KOPT-K1 (cell line): ENCODE measurements around the gene STRIP1.
"Not testable (repeated sequence)": the region's sequence is repeated elsewhere in the genome, so short reads cannot be mapped to it uniquely, and the experiment has no call there.

Experiments used
- H3K27ac ChIP-seq: fragments of 200-600 bp; sonication (generic); 2 replicates; pipeline ENCODE4 v1.5.1; 2016; ENCODE audit warnings: antibody characterized with exemption, mild to moderate bottlenecking, low read depth, low read length; ENCODE audit not compliant: poor library complexity, severe bottlenecking
- H3K36me3 ChIP-seq: fragments of 200-600 bp; sonication (generic); 2 replicates; pipeline ENCODE4 v1.5.1; 2017; ENCODE audit warnings: antibody characterized with exemption, mild to moderate bottlenecking, low read length, moderate library complexity; ENCODE audit not compliant: insufficient read depth
- H3K9me3 ChIP-seq: fragments of 200-600 bp; sonication (generic); 2 replicates; pipeline ENCODE4 v1.5.1; 2017; ENCODE audit warnings: antibody characterized with exemption, low read length, mild to moderate bottlenecking; ENCODE audit not compliant: insufficient read depth, poor library complexity, severe bottlenecking

STRIP1 gene

DNA sequence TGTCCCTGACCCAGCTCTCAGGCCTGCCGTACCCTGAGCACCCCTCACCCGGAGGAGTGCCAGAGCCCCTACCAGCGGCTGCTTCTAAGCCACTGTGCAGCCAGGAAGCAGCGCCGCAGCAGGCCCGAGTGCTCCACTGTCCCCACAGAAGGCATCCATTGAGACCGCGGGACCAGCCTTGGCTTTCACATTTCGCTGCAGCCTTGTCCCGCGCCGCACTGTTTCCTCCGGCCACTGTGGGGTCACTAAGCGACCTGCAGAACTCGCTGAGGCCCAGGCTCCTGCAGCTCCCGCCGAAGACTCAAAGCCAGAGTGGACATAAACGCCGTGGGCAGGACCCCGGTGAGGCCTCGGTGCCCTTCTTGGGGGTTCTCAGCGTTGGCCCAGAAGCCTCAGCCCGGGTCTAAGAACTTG, 33.1 kb downstream of the STRIP1 start:
- H3K9me3 ChIP-seq: no peaks in the 10 kb centered on the region

DNA sequence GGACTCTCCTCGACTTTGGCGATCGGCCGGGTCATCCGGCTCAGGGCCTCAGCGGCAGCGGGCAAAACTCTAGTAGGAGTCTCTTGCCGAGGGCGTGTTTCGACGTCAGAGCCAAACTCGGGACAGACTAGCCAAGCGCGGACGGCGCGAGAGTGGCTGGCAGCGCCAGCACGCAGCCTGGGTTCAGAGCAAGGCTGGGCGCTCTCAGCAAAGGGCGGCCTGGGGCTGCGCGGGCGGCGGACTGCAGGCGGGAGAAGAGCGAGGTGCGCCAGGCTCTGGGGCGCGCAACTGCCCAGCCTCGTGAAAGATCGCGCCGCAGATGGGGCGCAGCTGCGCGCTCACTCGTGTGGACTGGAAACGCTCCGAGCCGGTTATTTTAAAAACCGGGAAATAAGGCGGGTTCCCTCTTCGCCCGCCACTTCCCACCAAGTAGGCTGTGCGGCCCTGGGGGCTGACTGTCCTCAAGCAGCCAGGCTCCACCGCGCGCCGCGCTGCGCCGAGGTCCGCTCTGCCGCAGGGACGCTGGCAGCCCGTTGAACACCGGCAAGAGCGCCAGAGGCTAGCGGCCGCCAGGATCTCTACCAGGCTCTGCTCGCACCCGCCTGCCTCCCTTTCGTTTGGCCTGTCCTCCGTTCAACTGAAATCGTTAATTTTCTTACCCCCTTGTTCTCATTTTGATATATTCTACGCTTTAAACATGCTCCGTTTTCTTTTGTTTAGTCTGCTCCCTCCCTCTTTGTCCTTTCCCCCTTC, 33.6 kb downstream of the STRIP1 start:
- no peak overlapping the region for H3K27ac ChIP-seq
- peaks cover 1% of the 10 kb centered on the region; the same call in 1 of the 2 replicates for H3K36me3 ChIP-seq
- H3K9me3 ChIP-seq: no peaks in the 10 kb centered on the region

More for the DNA sequence above, 33.1 kb downstream of the STRIP1 start:
- Histone ChIP-seq H3K36me3 (peaks cover 7% of the 10 kb centered on the region; the same call in 1 of the 2 replicates), H3K27ac (no peak overlapping the region)

DNA sequence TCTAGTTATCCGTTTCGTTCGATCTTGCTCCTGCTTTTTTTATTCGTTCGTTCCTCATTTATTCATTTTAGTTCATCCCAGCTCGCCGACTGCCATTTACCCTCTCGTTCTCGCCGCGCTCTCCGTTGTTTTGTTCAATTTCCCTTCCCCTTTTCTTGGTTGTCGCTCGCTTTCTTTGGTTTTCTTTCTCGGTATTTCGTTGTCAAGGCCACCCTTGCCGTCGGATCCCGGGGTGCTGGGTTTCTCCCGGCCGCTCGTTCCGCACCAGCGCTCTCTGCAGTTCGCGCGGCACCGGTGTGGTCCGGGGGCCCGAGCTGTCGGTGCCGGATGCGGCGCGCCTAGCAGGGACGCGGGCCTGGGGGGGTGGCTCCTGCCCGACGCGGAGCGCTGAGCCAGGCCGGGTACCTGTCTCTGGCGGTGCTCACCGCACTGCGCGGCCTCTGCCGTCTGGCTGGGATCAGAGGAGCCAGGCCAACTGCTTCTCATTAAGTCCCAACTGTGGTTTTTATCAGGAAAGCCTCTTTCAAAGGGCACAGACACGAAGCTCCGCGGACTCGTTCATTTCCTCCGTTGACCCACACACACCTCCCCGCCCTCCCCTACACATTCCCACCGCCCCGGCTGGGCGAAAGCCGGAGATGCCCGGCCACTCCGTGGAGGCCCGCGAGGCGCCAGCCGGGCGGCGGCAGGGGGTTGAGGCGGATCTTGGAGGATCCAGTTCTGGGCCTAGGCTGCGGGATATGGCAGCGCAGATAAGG, 34.4 kb downstream of the STRIP1 start:
- H3K27ac ChIP-seq: no peak overlapping the region
- H3K36me3 ChIP-seq: no peaks in the 10 kb centered on the region
- no peaks in the 10 kb centered on the region for H3K9me3 ChIP-seq

DNA sequence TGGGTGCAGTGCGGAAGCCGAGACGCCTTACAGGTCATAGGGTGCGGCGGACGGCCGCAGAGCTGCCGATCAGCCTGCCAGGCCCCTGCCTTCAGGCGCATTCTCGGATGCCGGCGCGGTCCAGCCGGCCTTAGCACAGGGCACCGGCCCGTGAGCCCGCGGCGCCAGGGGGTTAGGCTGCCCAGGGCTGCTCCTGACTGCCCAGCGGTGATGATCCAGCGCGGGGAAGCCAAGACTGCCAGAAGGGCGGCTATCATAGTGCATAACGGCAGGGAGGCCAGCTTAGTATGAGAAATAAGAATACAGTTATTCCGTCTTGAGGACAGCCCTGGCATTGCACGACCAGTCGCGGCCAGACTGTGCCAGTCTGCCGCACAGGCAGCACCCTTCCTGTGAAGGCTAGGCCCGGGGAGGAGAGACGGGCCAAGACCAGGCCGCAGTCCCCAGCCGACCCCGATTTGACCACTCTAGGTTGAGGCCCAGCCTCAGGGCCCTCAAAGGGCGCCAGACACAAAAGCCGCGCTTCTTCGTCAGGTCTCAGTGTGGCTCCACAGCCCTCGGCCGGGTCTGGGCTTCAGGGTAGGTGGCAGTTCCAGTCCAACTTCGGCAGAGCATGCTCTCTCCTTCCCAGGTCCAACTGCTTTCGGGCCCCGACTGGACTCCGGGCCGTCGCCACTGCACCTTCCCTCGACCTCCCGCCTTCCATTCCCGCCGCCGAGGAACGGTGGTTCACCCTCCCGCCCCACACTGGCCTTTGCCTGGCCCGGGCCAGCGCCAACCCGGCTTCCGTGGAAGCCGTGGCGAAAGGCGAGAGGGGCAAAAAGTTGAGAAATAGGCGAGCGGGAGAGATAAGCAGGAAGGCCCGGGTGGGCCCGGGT, 35.2 kb downstream of the STRIP1 start:
- H3K27ac ChIP-seq: no peak overlapping the region

GRCh38 chr1:110070282-110070669, 35.9 kb downstream of the STRIP1 start:
- Histone ChIP-seq H3K36me3 (no peaks in the 10 kb centered on the region), H3K27ac (no peak overlapping the region)

More for the DNA sequence above, 35.2 kb downstream of the STRIP1 start:
- Histone ChIP-seq H3K36me3 (no peaks in the 10 kb centered on the region), H3K9me3 (no peaks in the 10 kb centered on the region)

DNA sequence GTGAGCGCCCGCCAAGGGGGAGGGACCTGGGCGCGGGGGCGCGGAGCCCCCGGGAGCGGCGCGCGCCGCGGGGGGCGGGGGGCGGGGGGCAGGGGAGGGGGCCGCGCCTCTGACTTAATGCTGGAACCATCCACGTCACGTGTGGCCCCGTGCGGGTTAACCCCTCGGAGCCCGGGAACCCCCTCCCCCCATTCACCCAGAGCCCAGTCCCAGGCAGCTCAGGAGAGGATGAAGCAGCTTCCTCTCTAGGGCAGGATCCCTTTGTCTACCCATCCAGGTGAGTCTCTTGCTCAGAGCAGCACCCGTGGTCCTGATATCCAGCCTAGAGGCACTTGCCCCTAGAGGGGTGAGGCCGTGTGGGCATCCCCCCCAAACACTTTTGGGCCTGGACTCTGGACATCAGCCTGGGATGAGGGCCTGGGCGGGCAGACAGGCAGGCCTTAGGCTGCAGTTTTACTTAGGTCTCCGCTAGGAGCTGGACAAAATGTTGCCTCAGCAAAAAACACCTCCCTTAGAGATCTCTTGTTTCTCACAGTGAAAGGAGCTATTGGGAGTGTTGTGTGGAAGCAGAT, 36.3 kb downstream of the STRIP1 start, which contains the start of gene ALX3:
Gene ALX3 (minus strand): TSS at position 2 of the 572 bp plus-strand sequence. CDS start 60 bp downstream, outside the sequence.
- H3K27ac ChIP-seq: no peak within 1 kb of the TSS
- H3K9me3 ChIP-seq: no peaks in the 10 kb centered on the region
- H3K36me3 ChIP-seq: no peaks in the 10 kb centered on the region

More at GRCh38 chr1:110070282-110070669, 35.9 kb downstream of the STRIP1 start:
- no peaks in the 10 kb centered on the region for H3K9me3 ChIP-seq

GRCh38 chr1:110074166-110074565, 39.7 kb downstream of the STRIP1 start:
- Histone ChIP-seq H3K27ac (no peak overlapping the region), H3K9me3 (no peaks in the 10 kb centered on the region)

DNA sequence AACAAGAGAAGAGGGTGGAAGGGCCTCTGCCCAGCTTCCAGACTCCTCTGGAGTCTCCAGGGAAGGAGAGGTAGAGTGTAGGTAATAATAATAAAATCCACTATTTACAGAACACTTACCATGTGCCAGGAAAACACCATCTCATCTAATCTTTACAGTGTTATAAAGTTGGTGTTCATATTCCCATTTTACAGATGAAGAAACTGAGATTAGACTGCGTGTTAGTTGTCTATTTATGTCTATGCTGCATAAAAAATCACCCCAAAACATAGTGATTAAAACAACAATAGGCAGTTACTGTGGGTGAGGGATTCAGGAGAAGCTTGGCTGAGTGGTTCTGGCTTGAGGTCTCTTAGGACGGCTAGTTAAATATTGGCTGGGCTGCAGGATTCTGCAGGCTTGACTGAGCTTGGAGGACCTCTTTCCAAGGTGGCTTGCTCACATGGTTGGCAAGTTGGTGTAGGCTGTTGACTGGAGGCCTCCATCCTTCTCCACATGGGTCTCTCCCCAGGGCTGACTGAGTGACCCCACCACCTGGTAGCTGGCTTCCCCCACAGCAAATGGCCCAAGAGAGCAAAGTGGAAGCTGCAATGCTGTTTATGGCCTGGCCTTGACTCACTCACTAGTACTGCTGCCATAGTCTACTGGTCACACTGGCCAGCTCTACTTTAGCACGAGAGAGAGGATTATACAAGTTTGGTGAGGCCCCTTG, 42.5 kb downstream of the STRIP1 start:
- no peak overlapping the region for H3K27ac ChIP-seq
- no peaks in the 10 kb centered on the region for H3K36me3 ChIP-seq
- H3K9me3 ChIP-seq: no peaks in the 10 kb centered on the region

More at GRCh38 chr1:110074166-110074565, 39.7 kb downstream of the STRIP1 start:
- no peaks in the 10 kb centered on the region for H3K36me3 ChIP-seq

DNA sequence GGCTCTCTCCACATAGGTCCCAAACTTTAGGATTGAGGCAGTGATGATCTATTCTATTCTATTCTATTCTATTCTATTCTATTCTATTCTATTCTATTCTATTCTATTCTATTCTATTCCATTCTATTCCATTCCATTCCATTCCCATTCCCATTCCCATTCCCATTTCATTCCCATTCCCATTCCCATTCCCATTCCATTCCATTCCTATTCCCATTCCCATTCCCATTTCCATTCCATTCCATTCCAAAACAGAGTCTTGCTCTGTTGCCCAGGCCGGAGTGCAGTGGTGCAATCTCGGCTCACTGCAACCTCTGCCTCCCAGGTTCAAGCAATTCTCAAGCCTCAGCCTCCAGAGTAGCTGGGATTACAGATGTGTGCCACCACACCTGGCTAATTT, 45.6 kb downstream of the STRIP1 start:
- H3K27ac ChIP-seq, H3K36me3 ChIP-seq, H3K9me3 ChIP-seq: not testable (repeated sequence)

- Histone ChIP-seq H3K27ac (no peak overlapping the region), H3K9me3 (no peaks in the 10 kb centered on the region), H3K36me3 (no peaks in the 10 kb centered on the region)
These were observed 46.6 kb downstream of the STRIP1 start for GRCh38 chr1:110081061-110081460.

GRCh38 chr1:110082477-110082876, 48.1 kb downstream of the STRIP1 start:
- Histone ChIP-seq H3K27ac (no peak overlapping the region), H3K36me3 (no peaks in the 10 kb centered on the region), H3K9me3 (no peaks in the 10 kb centered on the region)

DNA sequence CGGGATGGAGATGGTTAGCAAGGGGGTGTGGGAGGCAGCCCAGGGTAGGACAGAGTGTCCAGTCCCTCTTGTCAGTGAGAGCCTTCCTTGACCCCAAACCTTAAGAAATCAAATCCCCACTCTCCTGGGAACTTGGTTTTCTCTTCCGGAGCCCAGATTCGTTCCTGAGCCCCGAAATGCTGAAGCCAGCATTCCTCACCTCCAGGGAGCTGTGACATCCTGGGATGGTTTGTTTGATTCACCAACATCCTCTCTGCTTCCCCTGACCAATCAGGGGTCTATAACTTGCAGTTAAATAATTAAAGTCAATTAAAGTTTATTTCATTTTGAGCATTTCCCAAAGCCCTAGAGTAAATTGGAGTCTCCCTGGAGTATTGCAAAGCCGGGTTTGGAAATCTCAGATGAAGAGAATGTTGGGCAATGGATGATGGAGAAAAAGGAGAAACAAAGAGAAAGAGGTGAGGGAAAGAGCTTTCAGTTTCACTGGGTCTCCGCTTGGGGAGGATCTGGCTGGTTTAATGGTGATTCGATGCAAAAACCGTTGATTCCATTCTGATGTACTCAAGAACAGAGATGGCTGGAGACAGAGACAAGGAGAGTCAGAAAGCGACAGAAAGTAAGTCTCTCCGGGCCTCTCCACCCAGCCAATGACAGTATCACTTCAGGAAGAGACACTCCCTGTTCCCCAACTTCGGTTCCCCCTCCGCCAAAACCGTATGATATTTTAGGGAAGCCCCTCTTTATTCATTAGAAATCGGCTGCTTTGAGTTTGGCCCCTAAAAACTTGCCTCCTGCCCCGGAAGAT, 48.8 kb downstream of the STRIP1 start:
- Histone ChIP-seq H3K36me3 (no peaks in the 10 kb centered on the region), H3K9me3 (no peaks in the 10 kb centered on the region), H3K27ac (no peak overlapping the region)

GRCh38 chr1:110083866-110084226, 49.4 kb downstream of the STRIP1 start:
- Histone ChIP-seq H3K9me3 (no peaks in the 10 kb centered on the region), H3K27ac (no peak overlapping the region), H3K36me3 (no peaks in the 10 kb centered on the region)
